Pons (tissue), 1 donor: ENCODE measurements around the gene AMOTL1.

Experiments
- DNase-seq: peaks from one replicate; pipeline ENCODE4 v3.0.0-alpha.2; 2016; ENCODE audit warnings: low spot score

AMOTL1 gene

GRCh38 chr11:94767701-94768601, at the start of gene AMOTL1:
Gene AMOTL1 (plus strand): TSS chr11:94768356. CDS start chr11:94768512, 156 bp downstream.
- peak; percentile 71 for DNase-seq

- DNase-seq: no peak
These were observed 48.3 kb upstream of the AMOTL1 start for GRCh38 chr11:94719876-94720275.

GRCh38 chr11:94721565-94722292, 46.4 kb upstream of the AMOTL1 start:
- no peak for DNase-seq

GRCh38 chr11:94722735-94723134, 45.4 kb upstream of the AMOTL1 start:
- no peak for DNase-seq

GRCh38 chr11:94725097-94725496, 43.1 kb upstream of the AMOTL1 start:
- no peak for DNase-seq

DNA sequence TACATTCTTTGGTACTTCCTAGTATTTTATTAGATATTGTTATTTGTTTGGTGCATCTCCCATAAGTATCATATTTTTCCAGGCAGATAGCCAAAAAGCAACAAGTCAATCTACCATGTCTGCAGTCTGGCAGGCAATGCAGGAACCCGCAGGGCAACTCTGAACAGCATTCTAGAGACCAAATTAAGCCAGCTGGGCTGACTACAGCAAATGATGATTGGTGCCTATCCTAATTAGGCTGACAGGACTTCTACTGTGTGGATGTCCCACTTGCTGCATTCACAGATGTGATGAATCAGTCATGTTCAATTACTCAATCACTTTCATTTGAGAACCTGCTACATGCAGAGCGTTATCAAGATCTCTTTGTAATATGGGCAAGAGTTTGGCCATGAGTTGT, 40.3 kb upstream of the AMOTL1 start:
- no peak for DNase-seq

- DNase-seq: no peak
These were observed 39.6 kb upstream of the AMOTL1 start for GRCh38 chr11:94728541-94728940.

DNA sequence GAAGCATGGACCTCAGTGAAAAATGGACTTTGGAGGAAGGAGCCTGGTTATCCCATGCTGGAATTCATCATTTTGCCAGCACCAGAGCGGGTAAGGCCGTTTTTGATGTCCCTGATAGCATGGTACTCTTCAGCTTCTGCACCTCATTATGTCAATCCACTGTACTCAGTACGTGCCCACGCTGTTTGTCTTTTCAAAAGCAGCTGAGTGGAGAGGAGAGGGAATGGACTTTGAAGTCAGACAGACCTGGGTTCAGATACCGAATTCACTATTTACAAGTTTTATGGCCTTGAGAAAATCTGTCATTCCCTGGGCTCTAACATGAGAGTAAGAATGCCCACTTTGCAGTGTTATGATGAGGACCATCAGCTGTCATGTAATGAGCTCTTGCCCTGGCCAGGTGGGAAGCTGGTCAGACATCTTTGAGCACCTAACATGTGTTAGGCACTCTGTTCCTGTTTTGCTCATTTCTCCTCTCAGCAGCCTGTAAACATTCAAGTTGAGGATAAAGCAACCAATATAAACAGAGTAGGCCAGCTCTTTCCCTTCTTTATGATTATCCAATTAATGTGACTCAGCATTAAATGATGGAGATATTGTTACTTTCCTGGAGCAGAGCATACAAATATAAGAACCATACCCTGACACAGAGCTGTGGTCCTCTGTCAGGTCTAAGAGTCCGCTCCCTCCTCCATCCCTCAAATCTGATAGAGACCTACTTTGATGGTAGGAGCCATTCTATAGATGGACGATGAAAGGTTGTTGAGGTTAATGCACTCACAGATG, 39.0 kb upstream of the AMOTL1 start:
- no peak for DNase-seq

DNA sequence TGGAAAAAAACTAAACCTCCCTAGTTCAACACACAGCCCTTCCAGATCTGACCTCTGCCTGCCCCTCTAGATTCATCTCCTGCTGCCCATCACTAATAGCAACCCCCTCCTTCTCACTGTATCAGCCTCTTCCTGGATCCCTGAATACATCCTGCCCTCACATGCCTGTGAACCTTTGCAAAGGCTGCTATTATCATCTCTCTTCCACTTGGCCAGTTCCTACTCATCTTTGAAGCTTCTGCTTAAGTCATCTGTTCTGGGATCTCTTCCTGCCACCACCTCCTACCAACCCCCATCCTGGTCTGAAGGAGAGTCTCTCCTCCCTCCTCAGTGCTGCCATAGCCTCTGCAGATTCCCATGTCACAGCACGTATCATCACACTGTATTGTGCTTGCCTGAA, 38.0 kb upstream of the AMOTL1 start:
- no peak for DNase-seq

GRCh38 chr11:94731880-94732601, 36.1 kb upstream of the AMOTL1 start:
- DNase-seq: no peak

DNA sequence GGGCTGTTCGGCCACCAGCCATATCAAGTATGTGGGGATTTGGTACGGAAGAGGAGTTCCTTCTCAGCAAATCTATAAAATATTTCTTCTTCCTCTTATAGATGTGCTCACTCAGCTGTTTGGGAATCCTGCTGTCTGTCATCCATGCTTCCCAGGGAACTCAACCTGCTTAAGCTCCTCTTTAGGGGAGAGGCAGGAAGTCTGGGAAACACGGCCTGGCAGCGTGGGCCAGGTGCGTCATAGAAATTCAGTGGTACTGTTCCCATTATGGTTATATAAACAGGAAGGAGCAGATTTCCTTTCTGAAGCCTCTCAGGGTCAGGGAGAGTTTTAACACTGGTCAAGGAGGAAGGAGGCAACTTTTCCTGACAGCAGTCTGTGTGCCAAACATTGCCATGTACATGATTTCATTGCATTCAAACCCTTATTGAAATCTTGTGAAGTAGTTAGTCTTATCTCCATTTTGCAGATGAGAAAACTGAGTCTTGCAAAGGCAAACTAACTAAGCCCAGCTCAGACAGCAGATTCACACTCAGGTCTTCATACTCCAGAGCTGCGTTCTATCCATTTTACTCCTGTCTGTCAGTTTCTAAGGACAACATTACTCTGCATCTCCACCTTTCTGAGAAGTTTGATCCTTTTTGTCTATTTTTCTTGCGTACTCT, 35.4 kb upstream of the AMOTL1 start:
- no peak for DNase-seq

GRCh38 chr11:94734563-94735275, 33.4 kb upstream of the AMOTL1 start:
- DNase-seq: no peak

- no peak for DNase-seq
These were observed 32.2 kb upstream of the AMOTL1 start for GRCh38 chr11:94735907-94736306.

- DNase-seq: no peak
These were observed 31.0 kb upstream of the AMOTL1 start for GRCh38 chr11:94737171-94737611.

GRCh38 chr11:94738746-94739145, 29.4 kb upstream of the AMOTL1 start:
- no peak for DNase-seq

GRCh38 chr11:94739331-94739730, 28.8 kb upstream of the AMOTL1 start:
- DNase-seq: no peak

- DNase-seq: no peak
These were observed 27.8 kb upstream of the AMOTL1 start for GRCh38 chr11:94740083-94741021.

- peak; percentile 57 for DNase-seq
These were observed 27.0 kb upstream of the AMOTL1 start for GRCh38 chr11:94741022-94741679.

DNA sequence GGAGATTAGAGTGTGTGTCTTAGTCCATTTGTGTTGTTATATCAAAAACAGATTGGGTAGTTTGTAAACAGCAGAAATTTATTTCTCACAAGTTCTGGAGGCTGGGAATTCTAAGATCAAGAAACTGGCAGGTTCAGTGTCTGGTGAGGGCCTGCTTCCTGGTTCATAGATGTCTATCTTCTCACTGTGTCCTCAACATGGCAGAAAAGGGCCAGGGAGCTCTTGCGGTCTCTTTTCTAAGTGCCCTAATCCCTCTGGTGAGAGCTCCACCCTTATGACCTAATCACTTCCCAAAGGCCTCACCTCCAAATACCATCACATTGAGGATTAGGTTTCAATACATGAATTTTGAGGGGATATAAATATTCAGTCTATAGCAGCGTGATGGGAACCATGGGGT, 25.5 kb upstream of the AMOTL1 start:
- DNase-seq: no peak
